AG10803 (cell line): Measurements from ENCODE around the gene GBP6.
"Not testable (repeated sequence)": the region's sequence is repeated elsewhere in the genome, so short reads cannot be mapped to it uniquely, and the experiment has no call there.

Experiments
- DNase-seq: peaks from one replicate; pipeline ENCODE4 v3.0.0; 2010; ENCODE audit warnings: low read depth
- H3K4me3 ChIP-seq: 2 replicates; pipeline ENCODE4 v1.5.1; 2011; ENCODE audit warnings: mild to moderate bottlenecking, low read length, control low read depth
- TF ChIP-seq, protein P1 (sequence below): conservative IDR thresholded peaks from 2 replicates; pipeline ENCODE4 v1.5.1; 2011; ENCODE audit warnings: mild to moderate bottlenecking, low read length, control low read depth, inconsistent platforms

Gene GBP6

GRCh38 chr1:89391686-89392085 is 27.8 kb downstream of the GBP6 start:
- no peak for DNase-seq
- H3K4me3 ChIP-seq = no peak overlapping the region
- TF ChIP-seq, protein P1, sequence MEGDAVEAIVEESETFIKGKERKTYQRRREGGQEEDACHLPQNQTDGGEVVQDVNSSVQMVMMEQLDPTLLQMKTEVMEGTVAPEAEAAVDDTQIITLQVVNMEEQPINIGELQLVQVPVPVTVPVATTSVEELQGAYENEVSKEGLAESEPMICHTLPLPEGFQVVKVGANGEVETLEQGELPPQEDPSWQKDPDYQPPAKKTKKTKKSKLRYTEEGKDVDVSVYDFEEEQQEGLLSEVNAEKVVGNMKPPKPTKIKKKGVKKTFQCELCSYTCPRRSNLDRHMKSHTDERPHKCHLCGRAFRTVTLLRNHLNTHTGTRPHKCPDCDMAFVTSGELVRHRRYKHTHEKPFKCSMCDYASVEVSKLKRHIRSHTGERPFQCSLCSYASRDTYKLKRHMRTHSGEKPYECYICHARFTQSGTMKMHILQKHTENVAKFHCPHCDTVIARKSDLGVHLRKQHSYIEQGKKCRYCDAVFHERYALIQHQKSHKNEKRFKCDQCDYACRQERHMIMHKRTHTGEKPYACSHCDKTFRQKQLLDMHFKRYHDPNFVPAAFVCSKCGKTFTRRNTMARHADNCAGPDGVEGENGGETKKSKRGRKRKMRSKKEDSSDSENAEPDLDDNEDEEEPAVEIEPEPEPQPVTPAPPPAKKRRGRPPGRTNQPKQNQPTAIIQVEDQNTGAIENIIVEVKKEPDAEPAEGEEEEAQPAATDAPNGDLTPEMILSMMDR = no peak

- no peak overlapping the region for H3K4me3 ChIP-seq
- DNase-seq = no peak
- TF ChIP-seq, protein P1 = no peak
These were observed 31.0 kb downstream of the GBP6 start for GRCh38 chr1:89394851-89395250.

DNA sequence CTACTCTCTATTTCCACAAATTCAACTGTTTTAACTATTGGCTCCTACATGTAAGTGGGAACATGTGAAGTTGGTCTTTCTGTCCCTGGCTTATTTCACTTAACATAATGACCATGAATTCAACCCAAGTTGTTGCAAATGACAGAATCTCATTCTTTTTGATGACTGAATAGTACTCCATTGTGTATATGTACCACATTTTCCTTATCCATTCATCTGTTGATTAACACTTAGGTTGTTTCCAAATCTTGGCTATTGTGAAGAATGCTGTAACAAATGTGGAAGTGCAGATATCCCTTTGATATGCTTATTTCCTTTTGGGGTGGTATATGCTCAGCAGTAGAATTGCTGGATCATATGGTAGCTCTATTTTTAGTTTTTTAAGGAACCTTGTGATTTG is 33.0 kb downstream of the GBP6 start:
- TF ChIP-seq, protein P1 = no peak
- no peak for DNase-seq
- H3K4me3 ChIP-seq = no peak overlapping the region

- no peak overlapping the region for H3K4me3 ChIP-seq
- TF ChIP-seq, protein P1 = no peak
- DNase-seq = no peak
These were observed 41.5 kb downstream of the GBP6 start for GRCh38 chr1:89405275-89405929.

- TF ChIP-seq, protein P1 = no peak
- peak overlapping the region; percentile 37 for H3K4me3 ChIP-seq
- peak; percentile 23 for DNase-seq
These were observed 43.5 kb downstream of the GBP6 start for GRCh38 chr1:89407360-89407759.

GRCh38 chr1:89407768-89408167 is 43.9 kb downstream of the GBP6 start:
- H3K4me3 ChIP-seq = peak overlapping the region; percentile 37

DNA sequence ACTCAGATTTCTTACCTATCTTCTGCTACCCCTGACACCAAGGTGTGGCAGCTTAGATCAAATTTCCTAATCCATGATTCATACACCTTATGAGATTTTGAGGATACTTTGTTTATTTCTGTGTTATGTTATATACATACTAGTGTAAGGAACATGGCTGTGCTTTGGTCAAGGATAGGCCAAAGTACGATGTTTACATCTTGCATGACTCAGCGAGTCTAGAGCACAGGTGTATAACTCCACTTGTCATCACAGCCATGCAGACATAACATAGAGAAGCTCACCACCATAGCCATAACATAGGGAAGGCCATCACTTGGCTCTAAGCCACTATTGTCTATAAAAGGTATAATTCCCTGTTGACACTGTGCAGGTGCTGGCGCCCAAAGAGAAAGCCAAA is 61.2 kb downstream of the GBP6 start:
- TF ChIP-seq, protein P1 = no peak
- no peak overlapping the region for H3K4me3 ChIP-seq
- DNase-seq = no peak

More at GRCh38 chr1:89407768-89408167, 43.9 kb downstream of the GBP6 start:
- DNase-seq = not testable (repeated sequence)

DNA sequence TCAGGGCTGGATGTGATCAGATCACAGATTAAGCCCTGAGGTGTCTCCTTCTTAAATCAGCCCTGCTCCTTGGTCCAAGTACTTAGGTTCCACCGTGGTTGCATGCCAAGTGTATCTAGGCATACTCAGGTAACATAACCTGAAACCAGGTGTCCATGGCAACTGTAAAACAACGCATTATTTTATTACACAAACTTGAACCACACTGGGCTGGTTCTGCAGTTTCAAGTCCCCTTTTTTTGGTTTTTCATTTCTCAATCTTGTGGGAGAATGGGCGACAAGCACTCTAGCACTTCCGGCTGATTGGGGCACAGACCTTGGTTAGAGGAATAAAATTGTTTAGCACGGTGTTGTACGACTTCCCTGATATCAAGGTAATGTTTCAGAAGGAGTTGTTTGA is 65.2 kb downstream of the GBP6 start:
- no peak overlapping the region for H3K4me3 ChIP-seq
- DNase-seq = no peak
- TF ChIP-seq, protein P1 = no peak

- not testable (repeated sequence) for H3K4me3 ChIP-seq, DNase-seq
These were observed 65.8 kb downstream of the GBP6 start for GRCh38 chr1:89429681-89430080.
